Uterus (tissue), 4 donors: ENCODE measurements around the gene GDPD1. TPM values are rescaled to one million over a fixed set of nuclear protein-coding genes. Genes with fewer than 3 reads are reported as not detected.

Source experiments
- DNase-seq, 2 donors: peaks; one replicate each; pipeline ENCODE4 v3.0.0-alpha.2; 2019 to 2020
- H3K27ac ChIP-seq, 2 donors: fragments of 200-600 bp; sonication (generic); 1 replicate in 1 of 2; 2 replicates in 1 of 2; pipeline ENCODE4 v1.5.1; 2016 to 2018
- H3K27me3 ChIP-seq, 2 donors: fragments of 200-600 bp; sonication (generic); one replicate each; pipeline ENCODE4 v1.5.1; 2018 to 2019; ENCODE audit warnings: control low read depth in 1 of 2
- H3K36me3 ChIP-seq, 2 donors: fragments of 200-600 bp; sonication (generic); one replicate each; pipeline ENCODE4 v1.5.1; 2019; ENCODE audit warnings: control low read depth in 1 of 2
- H3K4me1 ChIP-seq, 2 donors: fragments of 200-600 bp; sonication (generic); one replicate each; pipeline ENCODE4 v1.5.1; 2018 to 2019; ENCODE audit warnings: control low read depth in 1 of 2
- H3K4me3 ChIP-seq, 2 donors: fragments of 200-600 bp; sonication (generic); 1 replicate in 1 of 2; 2 replicates in 1 of 2; pipeline ENCODE4 v1.5.1; 2018 to 2019; ENCODE audit warnings: mild to moderate bottlenecking in 1 of 2
- H3K9me3 ChIP-seq, 2 donors: fragments of 200-600 bp; sonication (generic); one replicate each; pipeline ENCODE4 v1.5.1; 2019; ENCODE audit warnings: control low read depth in 1 of 2
- CTCF ChIP-seq, 4 experiments: fragments of 200-600 bp in 2 of 4; fragments of 450-650 bp in 2 of 4; sonication (generic) in 2 of 4; IDR thresholded peaks; one replicate each; pipeline ENCODE4 v1.5.1; 2016 to 2019; ENCODE audit warnings: antibody characterized with exemption in 4 of 4, mild to moderate bottlenecking in 2 of 4, moderate library complexity in 1 of 4
- POLR2A ChIP-seq, 2 donors: fragments of 450-650 bp; IDR thresholded peaks; one replicate each; pipeline ENCODE4 v1.6.1; 2016; ENCODE audit warnings: antibody characterized with exemption in 2 of 2, mild to moderate bottlenecking in 1 of 2, moderate library complexity in 1 of 2
- intact Hi-C: fragments of 100-400 bp; cut with DNase I; formaldehyde crosslinking; loops from one replicate; pipeline ENCODE4 v1.15.1; 2023; ENCODE audit warnings: low total_unique reads
- total RNA-seq, 4 donors: library from RNA; depleted of rRNA in 3 of 4; stranded (reverse); fragments of >200 nt in 3 of 4; gene quantifications; one replicate each; pipeline versions ENCODE4 v1.1.0 to v1.2.4, GENCODE V29; 2014 to 2023
- donor health status: DM: yes; HTN: yes; CAD: no.

GDPD1 gene
- total RNA-seq, 4 donors from 2014 or later, result 0.51 to 1.9 (median 1.2) TPM

- no peak overlapping the region for H3K27ac ChIP-seq
- DNase-seq, result no peak
- H3K4me3 ChIP-seq, result no peak overlapping the region
- H3K9me3 ChIP-seq, result no peaks in the 10 kb centered on the region
- intact Hi-C loops, result no loop called here
- H3K4me1 ChIP-seq, result no peaks in the 10 kb centered on the region
- TF ChIP-seq CTCF (IDR thresholded peaks at IDR 0.05) (no peak), POLR2A (IDR thresholded peaks at IDR 0.05) (no peak)
- H3K27me3 ChIP-seq, result no peaks in the 10 kb centered on the region
- no peaks in the 10 kb centered on the region for H3K36me3 ChIP-seq
These were observed 46.4 kb downstream of the GDPD1 start for GRCh38 chr17:59266745-59267144.

- no peaks in the 10 kb centered on the region for H3K27me3 ChIP-seq
- H3K4me3 ChIP-seq, result no peak overlapping the region
- H3K4me1 ChIP-seq, result no peaks in the 10 kb centered on the region
- H3K9me3 ChIP-seq, result no peaks in the 10 kb centered on the region
- DNase-seq, result no peak
- TF ChIP-seq POLR2A (IDR thresholded peaks at IDR 0.05), result no peak
- no peak for TF ChIP-seq CTCF (IDR thresholded peaks at IDR 0.05)
- no peak overlapping the region for H3K27ac ChIP-seq
- intact Hi-C loops, result no loop called here
- no peaks in the 10 kb centered on the region for H3K36me3 ChIP-seq
These were observed 47.5 kb downstream of the GDPD1 start for GRCh38 chr17:59267776-59268175.

- Histone ChIP-seq H3K36me3 (no peaks in the 10 kb centered on the region), H3K4me3 (no peak overlapping the region), H3K27ac (no peak overlapping the region), H3K27me3 (no peaks in the 10 kb centered on the region), H3K9me3 (no peaks in the 10 kb centered on the region), H3K4me1 (no peaks in the 10 kb centered on the region)
- intact Hi-C loops, result no loop called here
- TF ChIP-seq POLR2A (IDR thresholded peaks at IDR 0.05) (no peak), CTCF (IDR thresholded peaks at IDR 0.05) (no peak)
- DNase-seq, result no peak
These were observed 55.3 kb downstream of the GDPD1 start for GRCh38 chr17:59275618-59276017.

GRCh38 chr17:59277031-59277430 lies 56.7 kb downstream of the GDPD1 start:
- Histone ChIP-seq H3K27me3 (no peaks in the 10 kb centered on the region), H3K9me3 (no peaks in the 10 kb centered on the region), H3K4me3 (no peak overlapping the region), H3K4me1 (no peaks in the 10 kb centered on the region), H3K27ac (no peak overlapping the region), H3K36me3 (no peaks in the 10 kb centered on the region)
- TF ChIP-seq CTCF (IDR thresholded peaks at IDR 0.05), result no peak
- TF ChIP-seq POLR2A (IDR thresholded peaks at IDR 0.05), result no peak
- DNase-seq, result no peak
- intact Hi-C loops, result no loop called here

- H3K9me3 ChIP-seq, result no peaks in the 10 kb centered on the region
- no peaks in the 10 kb centered on the region for H3K4me1 ChIP-seq
- intact Hi-C loops, result no loop called here
- no peak for TF ChIP-seq POLR2A (IDR thresholded peaks at IDR 0.05)
- TF ChIP-seq CTCF (IDR thresholded peaks at IDR 0.05), result no peak
- H3K27me3 ChIP-seq, result no peaks in the 10 kb centered on the region
- DNase-seq, result no peak
- no peaks in the 10 kb centered on the region for H3K36me3 ChIP-seq
- H3K4me3 ChIP-seq, result no peak overlapping the region
- H3K27ac ChIP-seq, result no peak overlapping the region
These were observed 58.1 kb downstream of the GDPD1 start for GRCh38 chr17:59278406-59278805.
